GM18861 (cell line): ENCODE data around the gene VPS37B.

Source experiments
- ATAC-seq: cut with Tn5 transposase; IDR thresholded peaks from one replicate; pipeline ENCODE4 v1.9.1; 2021; ENCODE audit not compliant: unreplicated experiment

Gene VPS37B

GRCh38 chr12:122867691-122868461 is 28.0 kb downstream of the VPS37B start:
- ATAC-seq: no peak

- ATAC-seq: no peak
These were observed 28.8 kb downstream of the VPS37B start for GRCh38 chr12:122866950-122867607.

GRCh38 chr12:122866379-122866778 is 29.5 kb downstream of the VPS37B start:
- ATAC-seq: no peak

DNA sequence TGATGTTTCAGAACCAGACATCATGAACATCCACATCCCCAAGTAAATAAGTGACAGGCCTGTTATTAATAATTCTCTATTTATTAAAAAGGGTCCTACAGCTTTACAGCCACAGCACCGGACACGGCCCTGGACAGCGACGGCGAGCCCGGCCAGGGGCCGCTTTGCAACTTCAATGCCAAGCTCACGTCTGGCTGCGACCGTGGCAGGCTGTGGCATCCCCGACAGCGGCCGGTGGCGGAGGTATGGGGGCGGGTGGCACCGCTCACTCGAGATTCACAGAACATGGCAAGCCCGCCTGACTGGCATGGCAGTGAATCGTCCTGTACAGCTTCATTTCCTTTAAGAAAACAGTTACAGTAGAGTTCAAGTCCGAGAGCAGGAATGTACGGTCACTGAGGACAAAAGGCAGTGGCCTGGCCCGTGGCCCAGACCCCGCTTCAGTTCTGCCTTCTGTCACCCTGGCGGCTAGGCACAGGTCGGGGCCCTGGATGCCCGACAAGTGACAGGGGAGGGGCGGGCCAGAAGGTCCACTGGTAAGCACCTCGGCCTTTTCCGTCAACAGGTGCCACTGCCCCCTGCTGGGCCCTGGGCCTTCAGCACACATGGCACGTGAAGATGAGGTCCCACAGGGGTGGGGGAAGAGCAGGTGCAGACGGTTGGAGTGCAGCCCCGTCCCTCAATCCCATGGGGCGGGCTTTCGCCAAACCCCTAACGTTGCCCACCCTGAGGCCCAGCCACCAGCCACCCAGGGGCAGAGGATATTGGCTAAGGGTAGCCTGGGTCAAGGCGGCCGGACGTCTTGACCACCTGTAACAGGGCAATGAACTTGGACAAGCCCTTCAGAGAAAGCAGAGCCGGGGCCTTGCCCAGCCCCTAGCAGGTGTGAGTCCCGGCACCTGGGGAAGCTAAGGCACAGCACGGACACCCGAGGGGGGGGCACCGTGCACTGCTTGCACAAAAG is 30.4 kb downstream of the VPS37B start:
- ATAC-seq: no peak

DNA sequence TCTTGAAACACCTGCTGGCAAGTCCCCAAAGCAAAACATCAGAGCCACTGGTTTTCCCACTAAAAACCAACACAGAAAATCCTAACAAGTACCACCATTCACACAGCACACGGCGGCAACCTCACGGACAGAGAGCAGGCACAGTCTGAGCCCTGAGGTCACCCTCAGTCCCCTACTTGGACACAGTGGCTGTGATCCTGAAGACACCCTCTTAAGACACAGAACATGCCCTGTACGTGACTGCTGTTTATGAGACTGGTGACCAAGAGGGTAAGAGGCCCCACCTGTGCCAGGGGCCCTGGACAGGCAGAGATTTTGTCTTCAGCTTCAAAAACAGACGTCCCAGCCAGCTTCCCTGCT is 31.1 kb downstream of the VPS37B start:
- no peak for ATAC-seq

DNA sequence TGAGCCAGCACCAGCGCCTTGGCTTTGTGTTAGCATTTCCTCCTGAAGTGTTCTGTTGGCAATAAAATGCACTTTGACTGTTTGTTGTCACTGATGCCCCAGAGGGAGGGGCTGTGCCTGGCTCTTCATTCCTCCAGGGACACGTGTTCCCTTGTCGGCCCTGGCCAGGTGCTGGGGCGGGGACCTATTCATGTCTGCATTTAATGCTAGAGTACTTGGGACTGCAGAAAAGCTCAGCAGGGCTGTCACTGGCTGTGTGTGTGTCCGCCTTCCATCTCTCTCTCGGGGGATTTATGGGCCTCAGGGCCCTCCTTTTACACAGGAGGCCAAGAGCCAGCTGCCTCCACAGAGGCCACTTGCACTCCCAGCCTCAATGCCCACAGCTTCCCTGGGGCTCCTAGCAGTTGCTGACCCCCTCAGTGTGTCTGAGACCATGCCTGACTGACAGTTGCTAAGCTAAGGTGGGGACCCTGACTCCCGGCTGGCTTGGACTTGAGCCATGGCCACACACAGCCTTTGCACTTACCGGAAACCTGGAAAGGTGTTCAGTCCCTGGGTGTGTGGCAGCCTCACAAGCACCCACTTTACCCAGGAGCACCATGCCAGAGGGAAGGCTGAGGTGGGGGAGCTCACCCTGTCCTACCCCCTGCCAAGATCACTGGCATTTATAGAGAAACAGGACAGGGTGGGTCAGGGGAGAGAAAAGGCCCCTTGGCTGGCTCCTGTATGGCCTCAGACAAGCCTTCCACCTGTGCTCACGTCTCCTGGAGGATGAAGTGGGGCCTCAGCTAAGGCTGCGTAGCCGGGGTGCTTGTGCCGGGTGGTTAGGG is 32.8 kb downstream of the VPS37B start:
- no peak for ATAC-seq

DNA sequence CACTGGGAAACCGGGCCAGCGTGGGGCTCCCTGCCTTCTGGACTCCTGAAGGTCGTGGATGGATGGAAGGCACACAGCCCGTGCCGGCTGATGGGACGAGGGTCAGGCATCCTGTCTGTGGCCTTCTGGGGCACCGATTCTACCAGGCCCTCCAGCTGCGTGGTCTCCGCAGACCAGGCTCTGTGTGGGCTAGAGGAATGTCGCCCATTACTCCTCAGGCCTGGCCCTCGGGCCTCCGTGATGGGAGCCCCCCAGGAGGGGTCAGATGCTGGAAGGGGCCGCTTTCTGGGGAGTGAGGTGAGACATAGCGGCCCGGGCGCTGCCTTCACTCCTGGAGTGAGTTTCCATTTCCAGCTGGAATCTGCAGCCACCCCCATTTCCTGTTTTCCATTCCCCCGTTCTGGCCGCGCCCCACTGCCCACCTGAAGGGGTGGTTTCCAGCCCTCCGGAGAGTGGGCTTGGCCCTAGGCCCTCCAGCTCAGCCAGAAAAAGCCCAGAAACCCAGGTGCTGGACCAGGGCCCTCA is 33.8 kb downstream of the VPS37B start:
- no peak for ATAC-seq

DNA sequence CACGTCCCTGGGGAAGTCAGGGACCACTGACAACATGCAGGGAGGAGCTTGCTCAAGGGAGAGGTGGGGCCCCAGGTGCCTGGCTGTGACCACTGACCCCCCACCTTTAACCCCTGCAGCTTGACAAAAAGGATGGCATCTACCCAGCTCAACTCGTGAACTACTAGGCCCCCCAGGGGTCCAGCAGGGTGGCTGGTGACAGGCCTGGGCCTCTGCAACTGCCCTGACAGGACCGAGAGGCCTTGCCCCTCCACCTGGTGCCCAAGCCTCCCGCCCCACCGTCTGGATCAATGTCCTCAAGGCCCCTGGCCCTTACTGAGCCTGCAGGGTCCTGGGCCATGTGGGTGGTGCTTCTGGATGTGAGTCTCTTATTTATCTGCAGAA is 34.3 kb downstream of the VPS37B start:
- no peak for ATAC-seq

DNA sequence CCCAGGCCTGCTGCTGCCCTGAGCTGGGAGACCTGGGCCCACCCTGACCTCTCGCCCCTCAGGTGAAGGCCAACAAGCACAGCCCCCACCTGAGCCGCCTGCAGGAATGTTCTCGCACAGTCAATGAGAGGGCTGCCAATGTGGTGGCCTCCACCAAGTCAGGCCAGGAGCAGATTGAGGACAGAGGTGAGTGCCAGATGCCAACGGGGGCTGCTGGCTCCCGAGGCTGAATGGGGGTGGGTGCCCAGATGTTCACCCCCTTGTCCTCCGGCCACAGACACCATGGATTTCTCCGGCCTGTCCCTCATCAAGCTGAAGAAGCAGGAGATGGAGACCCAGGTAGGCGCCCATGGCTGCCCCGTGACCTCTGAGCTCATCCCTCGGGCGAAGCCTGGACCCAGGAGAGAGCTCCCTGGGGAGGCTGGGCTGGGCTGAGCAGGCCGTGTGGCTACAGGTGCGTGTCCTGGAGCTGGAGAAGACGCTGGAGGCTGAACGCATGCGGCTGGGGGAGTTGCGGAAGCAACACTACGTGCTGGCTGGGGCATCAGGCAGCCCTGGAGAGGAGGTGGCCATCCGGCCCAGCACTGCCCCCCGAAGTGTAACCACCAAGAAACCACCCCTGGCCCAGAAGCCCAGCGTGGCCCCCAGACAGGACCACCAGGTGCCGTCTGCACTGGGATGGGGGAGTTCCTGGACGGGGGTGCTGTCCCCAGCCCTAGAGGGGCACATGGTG is 34.9 kb downstream of the VPS37B start:
- no peak for ATAC-seq

- no peak for ATAC-seq
These were observed 35.7 kb downstream of the VPS37B start for GRCh38 chr12:122860040-122860853.

DNA sequence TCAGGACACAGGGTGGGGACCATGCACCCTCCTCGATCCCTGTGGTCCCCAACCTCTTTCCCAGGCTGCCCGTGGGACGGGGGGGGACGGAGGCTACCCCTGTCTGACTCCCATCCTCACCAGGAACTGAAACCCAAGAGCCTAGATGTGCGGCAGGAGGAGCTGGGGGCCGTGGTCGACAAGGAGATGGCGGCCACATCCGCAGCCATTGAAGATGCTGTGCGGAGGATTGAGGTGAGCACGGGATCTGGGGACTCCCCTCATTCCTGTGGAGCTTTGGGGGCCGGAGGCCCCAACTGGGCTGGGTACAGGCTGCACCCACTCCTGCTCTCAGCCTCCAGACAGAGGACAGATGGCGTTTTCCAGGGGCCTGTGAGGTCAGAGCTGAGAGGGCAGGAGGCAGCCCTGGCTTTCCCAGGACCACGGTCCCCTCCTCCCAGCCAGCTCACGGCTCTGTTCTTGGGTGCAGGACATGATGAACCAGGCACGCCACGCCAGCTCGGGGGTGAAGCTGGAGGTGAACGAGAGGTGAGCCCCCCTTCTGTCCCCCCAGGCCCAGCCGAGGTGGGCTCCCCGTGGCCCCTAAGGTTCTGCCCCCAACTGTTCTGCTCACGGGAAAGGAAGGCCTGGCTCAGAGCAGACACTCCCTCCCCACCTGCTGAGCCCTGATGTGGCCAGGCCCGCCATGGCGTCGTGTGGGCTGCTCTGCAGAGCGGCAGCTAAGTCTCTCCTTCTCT is 36.5 kb downstream of the VPS37B start:
- no peak for ATAC-seq

DNA sequence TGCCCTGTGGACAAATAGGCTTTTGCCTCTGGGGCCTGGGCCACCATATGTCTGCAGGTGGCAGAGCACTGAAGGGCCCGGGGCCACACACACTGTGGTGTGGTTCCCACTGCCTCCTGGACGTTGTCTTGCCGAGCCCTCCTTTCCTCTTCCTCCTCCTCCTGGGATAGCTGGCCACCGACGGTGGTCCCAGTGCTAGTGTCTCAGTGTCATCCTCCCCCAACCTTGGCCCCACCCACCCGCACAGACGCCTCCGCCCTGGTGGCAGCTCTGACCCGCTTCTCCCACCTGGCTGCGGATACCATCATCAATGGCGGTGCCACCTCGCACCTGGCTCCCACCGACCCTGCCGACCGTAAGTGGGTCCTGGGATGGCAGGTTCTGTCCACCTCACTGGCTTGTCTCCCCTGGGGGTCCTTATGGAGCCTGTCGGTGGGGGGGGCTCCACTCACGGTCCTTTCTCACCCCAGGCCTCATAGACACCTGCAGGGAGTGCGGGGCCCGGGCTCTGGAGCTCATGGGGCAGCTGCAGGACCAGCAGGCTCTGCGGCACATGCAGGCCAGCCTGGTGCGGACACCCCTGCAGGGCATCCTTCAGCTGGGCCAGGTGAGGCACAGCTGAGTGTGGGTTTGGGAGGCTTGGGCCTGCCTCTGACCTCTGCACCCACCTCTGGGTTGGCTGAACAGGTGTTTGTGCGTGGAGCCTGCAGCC is 37.2 kb downstream of the VPS37B start:
- ATAC-seq: no peak

- ATAC-seq: no peak
These were observed 37.8 kb downstream of the VPS37B start for GRCh38 chr12:122858171-122858570.

GRCh38 chr12:122856999-122857671 is 38.8 kb downstream of the VPS37B start:
- no peak for ATAC-seq

DNA sequence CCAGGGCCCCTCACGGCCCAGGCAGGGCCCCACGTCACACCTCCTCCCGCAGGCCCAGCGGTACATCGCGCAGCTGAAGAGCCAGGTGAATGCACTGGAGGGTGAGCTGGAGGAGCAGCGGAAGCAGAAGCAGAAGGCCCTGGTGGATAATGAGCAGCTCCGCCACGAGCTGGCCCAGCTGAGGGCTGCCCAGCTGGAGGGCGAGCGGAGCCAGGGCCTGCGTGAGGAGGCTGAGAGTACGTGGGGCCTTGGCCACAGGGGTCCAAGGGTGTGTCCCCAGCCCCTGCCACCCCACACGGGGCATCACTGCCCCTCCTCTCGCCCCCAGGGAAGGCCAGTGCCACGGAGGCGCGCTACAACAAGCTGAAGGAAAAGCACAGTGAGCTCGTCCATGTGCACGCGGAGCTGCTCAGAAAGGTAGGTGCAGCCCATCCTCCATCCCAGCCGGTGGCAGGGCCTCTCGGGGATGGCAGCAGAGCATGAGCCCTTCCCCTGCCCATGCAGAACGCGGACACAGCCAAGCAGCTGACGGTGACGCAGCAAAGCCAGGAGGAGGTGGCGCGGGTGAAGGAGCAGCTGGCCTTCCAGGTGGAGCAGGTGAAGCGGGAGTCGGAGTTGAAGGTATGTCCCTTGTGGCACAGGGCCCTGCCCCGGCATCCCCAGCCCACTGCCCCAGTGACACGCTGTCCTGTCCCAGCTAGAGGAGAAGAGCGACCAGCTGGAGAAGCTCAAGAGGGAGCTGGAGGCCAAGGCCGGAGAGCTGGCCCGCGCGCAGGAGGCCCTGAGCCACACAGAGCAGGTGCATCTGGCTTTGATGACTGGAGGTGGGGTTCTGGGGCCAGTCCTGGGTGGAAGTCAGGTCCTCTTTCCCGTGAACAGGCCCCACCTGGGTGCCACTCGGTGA is 39.7 kb downstream of the VPS37B start:
- ATAC-seq: no peak
